ENCODE data around the gene LRP1B.
A peak's percentile ranks its signal among the peaks of the same experiment; 100 is the strongest.

The LRP1B gene

GRCh38 chr2:140270224-140270623 lies 1860.6 kb downstream of the LRP1B start (continued):
- TF ChIP-seq, protein P1, sequence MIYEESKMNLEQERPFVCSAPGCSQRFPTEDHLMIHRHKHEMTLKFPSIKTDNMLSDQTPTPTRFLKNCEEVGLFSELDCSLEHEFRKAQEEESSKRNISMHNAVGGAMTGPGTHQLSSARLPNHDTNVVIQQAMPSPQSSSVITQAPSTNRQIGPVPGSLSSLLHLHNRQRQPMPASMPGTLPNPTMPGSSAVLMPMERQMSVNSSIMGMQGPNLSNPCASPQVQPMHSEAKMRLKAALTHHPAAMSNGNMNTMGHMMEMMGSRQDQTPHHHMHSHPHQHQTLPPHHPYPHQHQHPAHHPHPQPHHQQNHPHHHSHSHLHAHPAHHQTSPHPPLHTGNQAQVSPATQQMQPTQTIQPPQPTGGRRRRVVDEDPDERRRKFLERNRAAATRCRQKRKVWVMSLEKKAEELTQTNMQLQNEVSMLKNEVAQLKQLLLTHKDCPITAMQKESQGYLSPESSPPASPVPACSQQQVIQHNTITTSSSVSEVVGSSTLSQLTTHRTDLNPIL (CRISPR knock-in tag; IDR thresholded peaks at IDR 0.05; ENCODE audit: low read depth) = 0 out of 2 replicates have a peak, but pooled peaks have one; percentile 50
- no peak for TF ChIP-seq CSRNP3 (CRISPR knock-in tag; IDR thresholded peaks at IDR 0.05)

DNA sequence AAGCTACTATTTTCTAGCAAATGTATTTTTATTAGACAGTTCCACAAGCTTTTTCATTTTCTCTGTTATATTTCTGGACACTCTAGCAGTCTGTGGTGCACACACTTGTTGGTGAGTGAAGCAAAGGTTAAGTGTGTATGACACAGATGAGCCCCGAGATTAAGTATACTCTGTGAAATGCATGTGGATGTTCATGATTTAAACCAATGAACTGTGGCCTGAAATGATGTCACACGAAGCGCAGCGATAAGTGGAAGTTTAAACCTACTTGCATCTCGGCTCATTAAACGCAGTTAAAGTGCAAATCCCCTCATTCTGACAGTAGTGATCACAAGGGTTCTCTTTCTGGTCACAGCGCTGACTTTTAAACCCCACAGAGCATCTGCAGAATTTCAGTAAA lies 1861.8 kb downstream of the LRP1B start:
- TF ChIP-seq, protein P2, sequence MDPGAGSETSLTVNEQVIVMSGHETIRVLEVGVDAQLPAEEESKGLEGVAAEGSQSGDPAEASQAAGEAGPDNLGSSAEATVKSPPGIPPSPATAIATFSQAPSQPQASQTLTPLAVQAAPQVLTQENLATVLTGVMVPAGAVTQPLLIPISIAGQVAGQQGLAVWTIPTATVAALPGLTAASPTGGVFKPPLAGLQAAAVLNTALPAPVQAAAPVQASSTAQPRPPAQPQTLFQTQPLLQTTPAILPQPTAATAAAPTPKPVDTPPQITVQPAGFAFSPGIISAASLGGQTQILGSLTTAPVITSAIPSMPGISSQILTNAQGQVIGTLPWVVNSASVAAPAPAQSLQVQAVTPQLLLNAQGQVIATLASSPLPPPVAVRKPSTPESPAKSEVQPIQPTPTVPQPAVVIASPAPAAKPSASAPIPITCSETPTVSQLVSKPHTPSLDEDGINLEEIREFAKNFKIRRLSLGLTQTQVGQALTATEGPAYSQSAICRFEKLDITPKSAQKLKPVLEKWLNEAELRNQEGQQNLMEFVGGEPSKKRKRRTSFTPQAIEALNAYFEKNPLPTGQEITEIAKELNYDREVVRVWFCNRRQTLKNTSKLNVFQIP (CRISPR knock-in tag; IDR thresholded peaks at IDR 0.05; ENCODE audit: borderline replicate concordance, low read depth) = no peak
- no peak for TF ChIP-seq ZNF8 (CRISPR knock-in tag; IDR thresholded peaks at IDR 0.05)
- TF ChIP-seq CSRNP3 (CRISPR knock-in tag; IDR thresholded peaks at IDR 0.05) = no peak
- TF ChIP-seq ZNF565 (CRISPR knock-in tag; conservative IDR thresholded peaks at IDR 0.05; ENCODE audit: low read depth) = no peak
- TF ChIP-seq, protein P3, sequence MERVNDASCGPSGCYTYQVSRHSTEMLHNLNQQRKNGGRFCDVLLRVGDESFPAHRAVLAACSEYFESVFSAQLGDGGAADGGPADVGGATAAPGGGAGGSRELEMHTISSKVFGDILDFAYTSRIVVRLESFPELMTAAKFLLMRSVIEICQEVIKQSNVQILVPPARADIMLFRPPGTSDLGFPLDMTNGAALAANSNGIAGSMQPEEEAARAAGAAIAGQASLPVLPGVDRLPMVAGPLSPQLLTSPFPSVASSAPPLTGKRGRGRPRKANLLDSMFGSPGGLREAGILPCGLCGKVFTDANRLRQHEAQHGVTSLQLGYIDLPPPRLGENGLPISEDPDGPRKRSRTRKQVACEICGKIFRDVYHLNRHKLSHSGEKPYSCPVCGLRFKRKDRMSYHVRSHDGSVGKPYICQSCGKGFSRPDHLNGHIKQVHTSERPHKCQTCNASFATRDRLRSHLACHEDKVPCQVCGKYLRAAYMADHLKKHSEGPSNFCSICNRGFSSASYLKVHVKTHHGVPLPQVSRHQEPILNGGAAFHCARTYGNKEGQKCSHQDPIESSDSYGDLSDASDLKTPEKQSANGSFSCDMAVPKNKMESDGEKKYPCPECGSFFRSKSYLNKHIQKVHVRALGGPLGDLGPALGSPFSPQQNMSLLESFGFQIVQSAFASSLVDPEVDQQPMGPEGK (CRISPR knock-in tag; IDR thresholded peaks at IDR 0.05; ENCODE audit: borderline replicate concordance) = no peak
- TF ChIP-seq TCF4 (CRISPR knock-in tag; IDR thresholded peaks at IDR 0.05; ENCODE audit: borderline replicate concordance) = no peak
- no peak for ATAC-seq

- no peak for ATAC-seq
- TF ChIP-seq RARB (CRISPR knock-in tag; IDR thresholded peaks at IDR 0.05) = no peak
- no peak for TF ChIP-seq BACH2 (CRISPR knock-in tag; IDR thresholded peaks at IDR 0.05; ENCODE audit: borderline replicate concordance)
- no peak for TF ChIP-seq ISL1 (CRISPR knock-in tag; IDR thresholded peaks at IDR 0.05)
- no peak for TF ChIP-seq CSDC2 (CRISPR knock-in tag; IDR thresholded peaks at IDR 0.05)
- TF ChIP-seq PPARA (CRISPR knock-in tag; IDR thresholded peaks at IDR 0.05; ENCODE audit: borderline replicate concordance) = no peak
- no peak for TF ChIP-seq ZFP3 (CRISPR knock-in tag; IDR thresholded peaks at IDR 0.05)
- no peak for TF ChIP-seq TOX (CRISPR knock-in tag; IDR thresholded peaks at IDR 0.05; ENCODE audit: borderline replicate concordance)
- TF ChIP-seq ARNTL (CRISPR knock-in tag; IDR thresholded peaks at IDR 0.05; ENCODE audit: borderline replicate concordance, low read depth) = no peak
Observed at GRCh38 chr2:140262908-140263307, 1867.9 kb downstream of the LRP1B start.

DNA sequence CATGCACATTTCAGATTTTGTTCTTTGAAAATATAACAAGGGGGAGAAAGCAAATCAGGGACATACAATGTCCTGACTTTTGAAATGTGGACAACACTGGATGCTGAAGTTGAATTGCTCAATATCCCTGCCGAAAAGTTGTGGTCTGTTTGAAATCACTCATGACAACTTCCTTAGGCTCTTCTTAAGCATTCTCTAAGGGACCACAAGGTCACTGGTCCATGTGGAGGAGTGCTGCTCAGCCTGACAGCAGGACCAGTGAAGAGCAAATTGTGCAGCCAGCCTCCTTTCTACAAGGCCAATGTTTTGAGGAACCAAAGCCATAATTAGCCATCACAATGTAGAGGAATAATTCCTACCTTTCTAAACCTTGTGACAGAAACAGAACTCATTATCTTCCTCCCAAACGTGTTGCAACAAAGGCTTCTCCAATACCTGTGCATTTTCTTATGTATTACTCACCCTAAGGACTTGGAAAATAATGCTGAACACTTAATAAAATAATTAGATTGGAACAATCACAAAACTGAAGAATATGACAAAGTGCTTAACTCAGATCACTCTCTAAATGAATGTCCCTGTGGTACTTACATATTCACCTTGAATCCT lies 1873.0 kb downstream of the LRP1B start:
- ATAC-seq = no peak
- no peak for TF ChIP-seq CSDC2 (CRISPR knock-in tag; IDR thresholded peaks at IDR 0.05)
- TF ChIP-seq OSR1 (CRISPR knock-in tag; IDR thresholded peaks at IDR 0.05) = no peak
- no peak for TF ChIP-seq ZNF565 (CRISPR knock-in tag; conservative IDR thresholded peaks at IDR 0.05; ENCODE audit: low read depth)
- TF ChIP-seq RARB (CRISPR knock-in tag; IDR thresholded peaks at IDR 0.05) = no peak
- TF ChIP-seq ESRRG (CRISPR knock-in tag; IDR thresholded peaks at IDR 0.05) = no peak
- TF ChIP-seq ARNTL (CRISPR knock-in tag; IDR thresholded peaks at IDR 0.05; ENCODE audit: borderline replicate concordance, low read depth) = no peak
- TF ChIP-seq GLIS3 (CRISPR knock-in tag; IDR thresholded peaks at IDR 0.05) = no peak
- TF ChIP-seq, protein P1 (CRISPR knock-in tag; IDR thresholded peaks at IDR 0.05; ENCODE audit: low read depth) = no peak
- no peak for TF ChIP-seq SNAI2 (CRISPR knock-in tag; IDR thresholded peaks at IDR 0.05)

All from SK-N-SH treated with all-trans-retinoic acid at 6 μM for 48 hours (cell line).